Measurements from ENCODE around the gene EVX1. TPM values are rescaled to one million over a fixed set of nuclear protein-coding genes. Genes with fewer than 3 reads are reported as not detected.
A peak's percentile ranks its signal among the peaks of the same experiment; 100 is the strongest.

EVX1 gene
- polyA plus RNA-seq, 1 donor from 2014 or later, result not detected

DNA sequence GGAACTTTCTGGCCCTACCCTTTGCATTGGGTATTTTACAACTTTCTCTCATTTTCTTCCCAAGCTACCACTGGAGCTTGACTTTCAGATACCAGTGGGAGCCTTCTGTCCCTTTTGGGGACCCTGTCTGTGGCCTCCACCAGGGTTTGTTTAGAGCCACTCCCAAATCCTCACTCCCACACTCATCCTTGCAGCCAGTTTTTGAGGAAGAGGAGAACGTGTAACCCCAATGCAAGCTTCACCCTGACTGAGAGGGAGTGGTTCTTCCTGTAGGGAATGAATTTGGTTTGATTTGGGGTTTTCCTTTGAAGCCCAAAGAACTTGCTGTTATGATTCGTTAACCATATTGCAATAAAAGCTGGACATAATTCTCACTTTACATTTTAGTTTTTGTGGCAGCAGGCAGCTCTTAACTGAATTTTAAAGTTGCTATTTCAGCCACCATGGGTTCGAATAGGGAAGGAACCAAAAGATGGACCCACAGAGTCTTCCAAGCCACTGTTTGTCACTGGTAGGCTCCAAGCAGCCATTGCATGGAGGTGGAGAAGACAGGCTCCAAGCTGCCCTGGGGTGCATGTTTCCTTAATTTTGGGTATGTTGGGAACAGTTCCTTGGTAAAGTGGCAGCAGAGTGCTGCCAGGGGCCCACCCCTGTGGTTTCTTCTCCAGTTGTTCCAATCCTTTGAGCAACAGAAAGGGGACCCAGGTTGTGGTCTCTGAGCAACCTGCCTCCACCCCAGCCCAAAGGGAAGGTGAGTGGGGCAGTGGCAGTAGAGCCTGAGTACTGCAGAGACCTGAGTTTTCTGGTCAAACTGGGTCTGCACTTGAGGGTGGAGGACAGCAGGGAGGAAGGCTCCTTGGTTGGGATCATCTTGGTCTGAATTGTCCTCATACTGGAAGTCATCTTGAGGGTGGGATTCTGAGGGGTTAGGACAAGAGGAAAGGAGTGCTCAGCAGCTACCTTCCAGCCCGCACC, 5.1 kb downstream of the EVX1 start:
- peak overlapping the region in 2 of 4 donors; percentile 26 to 67 for H3K4me3 Mint-ChIP-seq
- peaks cover 9 to 26% (median 20%) of the 10 kb centered on the region in 3 donors for H3K4me1 Mint-ChIP-seq
- peak overlapping the region in 2 of 3 donors; percentile 53 to 61 for H3K27ac Mint-ChIP-seq
- peaks cover 2% of the 10 kb centered on the region for H3K36me3 Mint-ChIP-seq
- H3K9me3 Mint-ChIP-seq, result peaks cover 0 to 6% (median 2%) of the 10 kb centered on the region in 3 donors
- H3K27me3 Mint-ChIP-seq, result peaks cover 77% of the 10 kb centered on the region

DNA sequence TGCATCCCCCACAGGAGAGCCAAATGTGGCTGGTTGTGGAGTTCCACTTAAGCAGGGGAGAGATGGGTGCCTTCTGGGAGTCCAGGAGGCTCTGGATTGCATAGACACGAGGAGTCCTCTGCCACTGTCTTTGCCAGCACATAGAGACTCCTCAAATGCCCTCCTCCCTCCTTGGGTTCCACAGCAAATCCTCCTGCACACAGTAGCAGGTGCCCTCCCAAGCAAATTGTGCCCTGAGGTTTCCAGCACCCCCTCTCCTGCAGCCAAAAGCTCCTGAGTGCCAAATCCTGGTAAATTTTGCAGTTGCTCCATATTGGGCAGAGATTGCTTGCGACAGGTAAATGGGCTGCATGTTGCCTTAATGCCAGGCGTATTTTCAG, 5.8 kb downstream of the EVX1 start:
- Mint-ChIP-seq H3K9me3 (peaks cover 0 to 6% (median 2%) of the 10 kb centered on the region in 3 donors), H3K4me1 (peaks cover 8 to 26% (median 19%) of the 10 kb centered on the region in 3 donors), H3K4me3 (peak overlapping the region in 3 of 4 donors; percentile 34 to 63 (median 62)), H3K27ac (peak overlapping the region in 2 of 3 donors; percentile 53 to 56), H3K27me3 (peaks cover 82% of the 10 kb centered on the region), H3K36me3 (peaks cover 2% of the 10 kb centered on the region)

DNA sequence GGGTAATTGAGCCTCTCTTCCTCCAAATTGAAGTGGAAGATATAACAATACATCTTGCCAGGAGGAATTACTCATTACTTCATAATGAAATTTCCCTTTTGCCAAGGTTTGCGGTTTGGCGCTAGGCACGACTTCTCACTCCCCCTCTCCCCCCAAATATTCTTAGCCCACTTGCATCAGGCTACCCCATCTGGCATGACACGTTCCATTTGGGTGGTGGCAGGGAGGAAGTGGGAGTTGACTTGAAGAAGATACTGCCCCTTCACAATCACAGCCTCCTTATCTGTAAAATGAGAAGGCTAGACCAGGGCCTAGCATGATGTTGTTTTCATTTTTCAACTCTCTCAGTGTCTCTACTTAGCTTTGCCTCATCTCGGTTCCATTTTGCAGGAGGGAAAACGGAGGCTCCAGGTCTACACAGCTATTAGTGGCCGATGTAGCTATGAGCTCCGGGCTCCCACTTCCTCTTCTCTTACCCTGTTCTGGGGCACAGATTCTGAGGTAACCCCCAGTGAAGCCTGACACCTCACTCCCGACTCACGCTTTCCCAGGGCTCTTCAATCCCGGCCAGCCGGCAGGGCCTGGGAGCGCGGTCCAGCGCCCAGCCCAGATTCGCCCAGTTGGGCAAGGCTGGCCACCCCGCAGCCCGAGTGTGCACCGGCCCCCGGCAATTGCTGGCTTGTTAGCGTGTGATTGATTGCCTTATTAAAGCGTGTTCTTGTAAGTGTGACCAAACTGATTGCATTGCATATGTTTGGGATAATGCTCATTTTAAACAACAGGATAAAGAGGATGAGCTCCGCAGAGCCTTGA, 6.5 kb downstream of the EVX1 start:
- Mint-ChIP-seq H3K36me3 (peaks cover 2% of the 10 kb centered on the region), H3K27ac (peak overlapping the region in 2 of 3 donors; percentile 24 to 56), H3K9me3 (peaks cover 0 to 6% (median 2%) of the 10 kb centered on the region in 3 donors), H3K27me3 (peaks cover 78% of the 10 kb centered on the region), H3K4me3 (peak overlapping the region; percentile 18 to 77 (median 69)), H3K4me1 (peaks cover 5 to 26% (median 15%) of the 10 kb centered on the region in 3 donors)

DNA sequence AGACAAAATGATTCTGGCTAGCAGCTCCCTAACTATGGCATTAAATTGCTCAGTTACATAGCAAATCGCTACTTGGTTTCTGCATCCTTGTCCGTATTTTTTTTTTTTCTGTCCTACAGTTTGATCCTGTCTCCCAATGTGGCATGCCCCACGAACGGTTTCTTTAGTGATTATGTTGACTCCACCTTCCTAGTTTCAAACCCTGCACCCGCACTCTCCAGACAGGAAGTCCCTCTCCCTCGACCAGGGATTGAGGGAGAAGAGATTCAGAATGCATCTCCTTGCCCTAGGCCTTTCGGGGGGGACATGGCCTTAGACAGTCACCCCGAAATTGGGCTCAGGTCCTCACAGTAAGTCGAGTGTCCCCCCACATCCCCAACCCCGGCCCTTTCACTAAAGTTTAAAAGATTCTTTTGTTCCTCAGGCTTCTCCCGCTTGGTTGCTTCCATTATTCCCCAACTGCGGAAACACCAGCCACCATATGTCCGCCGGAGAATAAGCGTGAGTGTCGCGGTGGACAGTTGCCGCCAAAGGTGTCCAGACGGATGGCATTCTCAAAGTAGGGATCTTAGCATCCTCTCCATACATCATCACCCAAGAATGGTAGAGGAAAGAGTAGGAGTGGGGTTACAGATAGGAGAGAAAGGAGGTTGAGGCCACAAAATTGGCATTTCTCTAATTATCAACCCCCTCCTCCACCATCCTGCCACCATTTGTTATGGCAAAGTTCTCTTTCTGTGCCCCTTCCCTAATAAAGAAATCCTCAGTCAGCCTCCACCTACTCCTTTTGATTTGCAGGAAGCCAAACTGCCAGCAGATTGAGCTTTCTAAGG, 7.3 kb downstream of the EVX1 start:
- peak overlapping the region in 3 of 4 donors; percentile 51 to 63 (median 62) for H3K4me3 Mint-ChIP-seq
- peaks cover 2% of the 10 kb centered on the region for H3K36me3 Mint-ChIP-seq

DNA sequence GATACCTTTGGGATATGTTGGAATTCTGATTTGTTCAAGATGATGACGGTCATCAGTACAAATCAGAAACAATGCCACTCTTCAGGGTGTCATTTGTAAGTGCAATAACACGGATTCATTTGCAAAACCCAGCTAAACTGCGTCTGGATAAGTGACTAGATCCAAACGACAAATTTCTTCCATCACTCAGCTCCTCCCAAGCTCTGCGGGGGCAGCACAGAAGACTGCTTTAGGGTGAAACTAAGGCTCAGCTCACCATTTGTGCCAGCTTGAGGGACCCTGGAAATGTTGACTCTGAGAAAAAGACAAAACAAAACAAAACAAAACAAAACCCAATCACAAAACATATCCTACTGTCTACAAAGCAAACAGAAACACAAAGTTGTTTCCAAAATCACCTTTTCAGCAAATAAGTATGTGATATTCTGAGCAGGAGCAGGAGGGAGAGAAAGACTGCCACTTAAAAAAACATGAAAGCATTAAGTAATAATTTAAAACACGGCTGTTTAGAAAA, 8.0 kb downstream of the EVX1 start:
- Mint-ChIP-seq H3K4me3 (peak overlapping the region in 1 of 4 donors; percentile 10), H3K36me3 (peaks cover 2% of the 10 kb centered on the region), H3K27me3 (peaks cover 71% of the 10 kb centered on the region), H3K4me1 (peaks cover 3 to 26% (median 13%) of the 10 kb centered on the region in 3 donors), H3K9me3 (peaks cover 0 to 2% (median 0%) of the 10 kb centered on the region in 3 donors), H3K27ac (peak overlapping the region; percentile 39 to 57 (median 56))

More for the DNA sequence above, 7.3 kb downstream of the EVX1 start:
- H3K27ac Mint-ChIP-seq, result peak overlapping the region in 2 of 3 donors; percentile 39 to 56
- peaks cover 78% of the 10 kb centered on the region for H3K27me3 Mint-ChIP-seq
- H3K4me1 Mint-ChIP-seq, result peaks cover 3 to 26% (median 13%) of the 10 kb centered on the region in 3 donors
- H3K9me3 Mint-ChIP-seq, result peaks cover 0 to 2% (median 0%) of the 10 kb centered on the region in 3 donors

DNA sequence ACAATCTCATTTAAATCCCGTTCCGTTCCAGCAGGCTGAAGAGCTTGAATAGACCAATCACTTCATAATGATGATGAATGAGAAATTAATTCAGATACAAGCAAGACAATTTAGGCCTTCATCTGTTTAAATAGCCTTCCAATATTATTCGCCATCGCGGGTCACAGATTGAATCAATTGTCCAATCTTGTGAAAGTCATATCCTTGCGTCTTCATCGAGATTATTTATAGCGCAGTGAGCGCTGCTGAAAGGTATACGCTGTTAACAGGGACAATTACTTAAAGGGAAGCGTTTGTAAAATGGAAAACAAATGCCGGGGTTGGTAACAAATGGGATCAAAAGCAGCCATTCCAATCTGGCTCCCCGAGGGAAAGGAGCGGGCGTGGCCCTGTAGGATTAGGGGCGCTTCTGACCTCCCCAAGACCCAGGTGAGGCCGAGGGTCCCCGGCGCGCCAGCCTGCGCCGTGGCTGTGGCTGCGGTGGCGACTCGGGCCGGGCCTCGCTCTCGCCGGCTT, 8.6 kb downstream of the EVX1 start:
- Mint-ChIP-seq H3K27me3 (peaks cover 69% of the 10 kb centered on the region), H3K4me1 (peaks cover 3 to 26% (median 13%) of the 10 kb centered on the region in 3 donors), H3K27ac (peak overlapping the region; percentile 56 to 76 (median 57)), H3K9me3 (peaks cover 0 to 2% (median 0%) of the 10 kb centered on the region in 3 donors), H3K4me3 (peak overlapping the region in 2 of 4 donors; percentile 10 to 30), H3K36me3 (peaks cover 2% of the 10 kb centered on the region)

DNA sequence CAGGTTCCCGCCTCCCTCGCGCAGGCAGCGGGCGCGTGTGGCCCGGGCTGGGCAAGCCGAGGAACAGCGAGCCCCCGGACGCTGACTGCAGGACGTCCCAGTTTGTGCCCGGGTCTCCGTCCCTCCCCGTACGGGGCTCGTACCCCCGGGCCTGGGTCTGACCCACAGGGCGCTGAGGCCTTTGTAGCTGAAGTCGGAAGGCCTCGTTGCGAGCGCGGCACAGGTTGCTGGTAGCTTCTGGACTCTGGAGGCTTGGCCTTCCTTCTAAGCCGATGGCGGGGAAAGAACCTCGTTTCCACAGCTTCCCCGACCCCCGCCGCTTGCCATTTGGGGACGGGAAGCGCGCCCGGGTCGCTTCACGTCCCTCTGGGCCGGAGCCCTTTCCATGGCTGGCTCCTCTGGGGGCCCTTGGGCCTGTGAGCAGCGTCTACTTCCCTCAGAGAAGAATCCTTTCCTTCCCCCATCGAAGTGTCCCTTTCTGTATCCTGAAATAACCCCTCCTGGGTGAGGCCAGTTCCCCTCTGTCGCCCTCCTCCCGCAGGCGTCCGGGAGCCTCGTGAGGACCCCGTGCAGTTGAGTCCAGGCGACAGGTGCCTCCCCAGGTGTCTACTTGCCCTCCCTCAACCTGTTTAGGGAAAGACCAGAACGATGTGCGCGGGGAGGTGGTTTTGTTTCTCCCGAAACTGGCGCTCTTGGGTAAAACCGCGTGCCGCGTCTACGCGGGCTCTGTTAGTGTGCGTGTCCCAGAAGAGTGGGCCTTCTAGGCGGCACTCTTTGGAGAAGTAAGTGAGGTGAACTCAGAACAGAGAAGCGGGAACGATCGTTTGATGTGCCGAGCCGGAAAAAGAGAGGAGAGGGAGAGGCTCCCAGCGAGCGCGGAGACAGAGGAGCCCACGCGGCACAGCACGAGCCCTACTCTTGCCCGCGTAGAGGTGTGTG, 9.3 kb downstream of the EVX1 start:
- Mint-ChIP-seq H3K9me3 (peaks cover 0 to 2% (median 0%) of the 10 kb centered on the region in 3 donors), H3K27ac (peak overlapping the region in 1 of 3 donors; percentile 72), H3K36me3 (peaks cover 2% of the 10 kb centered on the region), H3K4me3 (peak overlapping the region; percentile 9 to 47 (median 20)), H3K27me3 (peaks cover 66% of the 10 kb centered on the region), H3K4me1 (peaks cover 3 to 26% (median 13%) of the 10 kb centered on the region in 3 donors)

DNA sequence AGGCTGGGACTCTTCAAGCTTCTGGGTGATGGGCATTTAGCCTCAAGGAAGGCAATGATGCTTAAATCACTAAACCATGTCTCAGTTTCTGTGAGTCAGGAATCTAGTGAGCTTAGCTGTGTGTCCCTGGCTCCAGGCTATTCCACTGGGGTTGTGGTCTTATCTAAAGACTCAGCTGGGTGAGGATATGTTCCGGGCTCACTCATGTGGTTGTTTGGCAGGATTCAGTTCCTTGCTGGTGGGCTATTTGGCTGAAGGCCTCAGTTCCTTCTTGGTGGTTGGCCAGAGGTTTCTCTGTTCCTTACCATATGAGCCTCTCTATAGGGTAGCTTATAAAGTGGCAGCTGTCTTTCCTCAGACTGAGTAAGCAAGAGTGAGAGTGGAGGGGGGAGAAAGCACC, 12.0 kb downstream of the EVX1 start:
- Mint-ChIP-seq H3K36me3 (no peaks in the 10 kb centered on the region), H3K9me3 (peaks cover 0 to 2% (median 0%) of the 10 kb centered on the region in 3 donors), H3K4me1 (peaks cover 2 to 13% (median 11%) of the 10 kb centered on the region in 3 donors), H3K27ac (peak overlapping the region in 1 of 3 donors; percentile 72), H3K4me3 (no peak overlapping the region), H3K27me3 (peaks cover 41% of the 10 kb centered on the region)

DNA sequence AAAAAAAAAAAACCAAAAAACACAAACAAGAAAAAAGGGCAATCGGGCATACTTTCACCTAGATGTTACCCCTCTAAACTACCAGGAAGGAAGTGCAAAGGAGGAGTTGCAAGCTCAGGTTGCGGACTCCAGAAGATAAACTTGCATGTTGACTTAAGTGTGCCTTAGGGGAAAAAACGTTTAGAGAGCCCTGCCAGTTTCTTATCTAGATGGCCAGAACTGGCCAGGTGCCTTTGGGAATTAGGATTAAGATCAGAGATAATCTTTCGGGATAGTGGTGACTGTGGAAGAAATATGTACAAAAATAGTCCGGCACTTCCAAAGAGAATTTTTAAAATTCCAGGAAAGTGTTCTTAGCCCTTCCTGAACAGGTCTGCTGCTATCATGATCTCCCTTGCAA, 17.6 kb downstream of the EVX1 start:
- Mint-ChIP-seq H3K9me3 (no peaks in the 10 kb centered on the region), H3K27ac (no peak overlapping the region), H3K27me3 (peaks cover 5% of the 10 kb centered on the region), H3K36me3 (no peaks in the 10 kb centered on the region), H3K4me3 (no peak overlapping the region), H3K4me1 (no peaks in the 10 kb centered on the region)

DNA sequence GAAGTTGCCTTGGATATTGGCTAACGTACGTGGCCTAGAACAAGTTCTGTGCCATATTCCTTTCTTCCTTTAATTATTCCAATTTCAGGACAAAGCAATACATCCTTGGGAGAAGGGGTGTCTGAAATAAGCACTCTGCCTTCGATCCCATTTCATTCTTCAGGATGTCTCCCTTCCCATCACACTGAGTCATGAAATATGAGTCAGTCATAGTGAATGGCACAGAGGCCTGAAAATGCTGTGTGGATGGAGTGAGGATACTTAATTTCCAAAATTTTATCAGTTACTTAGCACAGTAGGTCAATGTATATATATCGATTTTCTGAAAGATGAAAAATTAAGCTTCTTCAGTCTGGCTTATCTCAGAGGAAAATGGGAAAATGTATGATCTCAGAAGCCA, 19.5 kb downstream of the EVX1 start:
- Mint-ChIP-seq H3K27ac (no peak overlapping the region), H3K27me3 (peaks cover 2% of the 10 kb centered on the region), H3K9me3 (peaks cover 0 to 3% (median 0%) of the 10 kb centered on the region in 3 donors), H3K4me1 (no peaks in the 10 kb centered on the region), H3K4me3 (no peak overlapping the region), H3K36me3 (no peaks in the 10 kb centered on the region)

DNA sequence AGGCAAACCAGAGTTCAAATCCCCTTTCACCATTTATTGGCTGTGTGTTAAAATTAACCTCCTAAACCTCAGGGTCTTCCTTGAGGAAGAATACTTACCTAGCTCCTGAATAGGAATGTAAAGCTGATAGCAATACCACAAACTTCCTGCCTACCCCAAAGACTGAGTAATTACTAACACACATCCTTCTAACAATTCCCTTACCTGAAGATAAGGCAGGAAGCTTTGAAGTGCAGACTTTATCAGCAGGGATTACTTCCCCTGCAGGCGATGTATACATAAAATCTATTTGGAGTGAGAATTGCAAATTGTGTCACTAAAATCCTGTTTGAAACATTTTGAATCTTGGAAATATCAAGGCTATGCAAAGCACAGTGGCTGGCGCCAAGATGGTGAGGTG, 21.2 kb downstream of the EVX1 start:
- no peaks in the 10 kb centered on the region for H3K36me3 Mint-ChIP-seq
- no peak overlapping the region for H3K4me3 Mint-ChIP-seq
- H3K9me3 Mint-ChIP-seq, result peaks cover 0 to 3% (median 0%) of the 10 kb centered on the region in 3 donors
- no peak overlapping the region for H3K27ac Mint-ChIP-seq
- peaks cover 2% of the 10 kb centered on the region for H3K27me3 Mint-ChIP-seq
- H3K4me1 Mint-ChIP-seq, result no peaks in the 10 kb centered on the region

DNA sequence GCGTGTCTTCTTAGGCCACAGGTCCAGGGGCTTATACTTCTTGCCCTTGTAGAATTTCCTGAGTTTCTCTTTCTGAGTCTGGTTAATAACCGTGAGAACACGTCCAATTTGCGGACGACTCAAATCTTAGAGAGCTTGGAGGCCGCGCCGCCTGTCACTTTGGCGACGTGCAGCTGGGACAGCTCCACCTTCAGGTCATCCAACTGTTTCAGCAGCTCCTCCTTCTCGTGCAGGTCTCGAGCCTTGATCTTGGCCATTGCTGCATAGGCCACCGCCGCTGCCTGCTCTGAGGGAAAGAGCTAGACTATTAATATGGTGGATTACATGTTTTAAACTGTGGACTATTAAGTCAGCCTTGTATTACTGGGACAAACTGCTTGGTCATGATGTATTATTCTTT, 26.9 kb downstream of the EVX1 start:
- no peaks in the 10 kb centered on the region for H3K36me3 Mint-ChIP-seq
- peaks cover 7 to 12% (median 8%) of the 10 kb centered on the region in 3 donors for H3K9me3 Mint-ChIP-seq
- H3K27ac Mint-ChIP-seq, result no peak overlapping the region
- H3K4me3 Mint-ChIP-seq, result no peak overlapping the region
- H3K27me3 Mint-ChIP-seq, result no peaks in the 10 kb centered on the region
- H3K4me1 Mint-ChIP-seq, result peaks cover 0 to 2% (median 0%) of the 10 kb centered on the region in 3 donors

DNA sequence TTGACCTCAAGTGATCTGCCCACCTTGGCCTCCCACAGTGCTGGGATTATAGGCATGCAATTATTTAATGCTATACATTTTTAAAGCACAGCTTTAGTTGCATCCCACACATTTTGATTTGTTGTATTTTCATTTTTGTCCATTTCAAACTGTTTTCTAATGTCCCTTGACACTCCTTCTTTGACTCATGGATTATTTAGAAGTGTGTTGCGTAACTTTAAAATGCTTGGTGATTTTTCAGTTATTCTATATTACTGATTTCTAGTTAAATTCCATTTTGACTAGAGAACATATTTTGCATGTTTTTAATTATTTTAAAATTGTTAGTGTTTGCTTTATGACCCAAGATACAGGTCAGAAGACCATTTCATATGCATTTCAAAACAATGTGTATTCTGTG, 28.8 kb downstream of the EVX1 start:
- Mint-ChIP-seq H3K4me1 (peaks cover 0 to 2% (median 0%) of the 10 kb centered on the region in 3 donors), H3K36me3 (no peaks in the 10 kb centered on the region), H3K27ac (no peak overlapping the region), H3K9me3 (peaks cover 8 to 12% (median 11%) of the 10 kb centered on the region in 3 donors), H3K27me3 (no peaks in the 10 kb centered on the region), H3K4me3 (no peak overlapping the region)

Data from IgD-negative memory B cell (primary cell).